Uterus (tissue), 2 donors: Measurements from ENCODE around the gene HASPIN.

Experiments used
- POLR2A ChIP-seq, 2 donors: fragments of 450-650 bp; IDR thresholded peaks; one replicate each; pipeline ENCODE4 v1.6.1; 2016; ENCODE audit warnings: antibody characterized with exemption in 2 of 2, mild to moderate bottlenecking in 1 of 2, moderate library complexity in 1 of 2
- TF ChIP-seq, protein P1 (sequence below), 4 experiments: fragments of 200-600 bp in 2 of 4; fragments of 450-650 bp in 2 of 4; sonication (generic) in 2 of 4; IDR thresholded peaks; one replicate each; pipeline ENCODE4 v1.5.1; 2016 to 2019; ENCODE audit warnings: antibody characterized with exemption in 4 of 4, mild to moderate bottlenecking in 2 of 4, moderate library complexity in 1 of 4

DNA sequence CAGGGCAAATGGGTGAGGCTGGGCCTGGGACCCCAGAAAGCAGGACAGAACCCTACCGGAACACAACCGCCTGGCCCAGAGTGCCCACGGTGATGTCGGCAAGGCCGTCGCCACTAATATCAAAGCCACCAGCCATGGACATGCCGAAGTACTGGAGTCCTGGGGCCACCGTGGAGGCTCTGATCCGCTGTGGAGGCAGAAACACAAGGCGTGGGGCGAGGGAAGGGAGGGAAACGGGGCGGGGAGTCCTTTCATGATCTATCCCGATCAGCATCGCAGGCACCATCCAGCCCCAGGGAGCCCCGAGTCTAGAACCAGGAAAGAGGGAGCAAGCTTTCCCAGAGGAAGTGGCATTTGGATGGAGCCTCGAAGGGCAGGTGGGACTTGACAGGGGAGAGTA is 26.6 kb downstream of the HASPIN start:
- no peak for TF ChIP-seq POLR2A (IDR thresholded peaks at IDR 0.05)
- TF ChIP-seq, protein P1, sequence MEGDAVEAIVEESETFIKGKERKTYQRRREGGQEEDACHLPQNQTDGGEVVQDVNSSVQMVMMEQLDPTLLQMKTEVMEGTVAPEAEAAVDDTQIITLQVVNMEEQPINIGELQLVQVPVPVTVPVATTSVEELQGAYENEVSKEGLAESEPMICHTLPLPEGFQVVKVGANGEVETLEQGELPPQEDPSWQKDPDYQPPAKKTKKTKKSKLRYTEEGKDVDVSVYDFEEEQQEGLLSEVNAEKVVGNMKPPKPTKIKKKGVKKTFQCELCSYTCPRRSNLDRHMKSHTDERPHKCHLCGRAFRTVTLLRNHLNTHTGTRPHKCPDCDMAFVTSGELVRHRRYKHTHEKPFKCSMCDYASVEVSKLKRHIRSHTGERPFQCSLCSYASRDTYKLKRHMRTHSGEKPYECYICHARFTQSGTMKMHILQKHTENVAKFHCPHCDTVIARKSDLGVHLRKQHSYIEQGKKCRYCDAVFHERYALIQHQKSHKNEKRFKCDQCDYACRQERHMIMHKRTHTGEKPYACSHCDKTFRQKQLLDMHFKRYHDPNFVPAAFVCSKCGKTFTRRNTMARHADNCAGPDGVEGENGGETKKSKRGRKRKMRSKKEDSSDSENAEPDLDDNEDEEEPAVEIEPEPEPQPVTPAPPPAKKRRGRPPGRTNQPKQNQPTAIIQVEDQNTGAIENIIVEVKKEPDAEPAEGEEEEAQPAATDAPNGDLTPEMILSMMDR (IDR thresholded peaks at IDR 0.05), result no peak
